HG03095 (cell line): ENCODE measurements around the gene CCDC141.
"Not testable (repeated sequence)": the region's sequence is repeated elsewhere in the genome, so short reads cannot be mapped to it uniquely, and the experiment has no call there.

ENCODE experiments used
- ATAC-seq: cut with Tn5 transposase; IDR thresholded peaks from one replicate; pipeline ENCODE4 v1.9.1; 2021; ENCODE audit warnings: moderate library complexity; ENCODE audit not compliant: unreplicated experiment

Gene CCDC141, protein sequence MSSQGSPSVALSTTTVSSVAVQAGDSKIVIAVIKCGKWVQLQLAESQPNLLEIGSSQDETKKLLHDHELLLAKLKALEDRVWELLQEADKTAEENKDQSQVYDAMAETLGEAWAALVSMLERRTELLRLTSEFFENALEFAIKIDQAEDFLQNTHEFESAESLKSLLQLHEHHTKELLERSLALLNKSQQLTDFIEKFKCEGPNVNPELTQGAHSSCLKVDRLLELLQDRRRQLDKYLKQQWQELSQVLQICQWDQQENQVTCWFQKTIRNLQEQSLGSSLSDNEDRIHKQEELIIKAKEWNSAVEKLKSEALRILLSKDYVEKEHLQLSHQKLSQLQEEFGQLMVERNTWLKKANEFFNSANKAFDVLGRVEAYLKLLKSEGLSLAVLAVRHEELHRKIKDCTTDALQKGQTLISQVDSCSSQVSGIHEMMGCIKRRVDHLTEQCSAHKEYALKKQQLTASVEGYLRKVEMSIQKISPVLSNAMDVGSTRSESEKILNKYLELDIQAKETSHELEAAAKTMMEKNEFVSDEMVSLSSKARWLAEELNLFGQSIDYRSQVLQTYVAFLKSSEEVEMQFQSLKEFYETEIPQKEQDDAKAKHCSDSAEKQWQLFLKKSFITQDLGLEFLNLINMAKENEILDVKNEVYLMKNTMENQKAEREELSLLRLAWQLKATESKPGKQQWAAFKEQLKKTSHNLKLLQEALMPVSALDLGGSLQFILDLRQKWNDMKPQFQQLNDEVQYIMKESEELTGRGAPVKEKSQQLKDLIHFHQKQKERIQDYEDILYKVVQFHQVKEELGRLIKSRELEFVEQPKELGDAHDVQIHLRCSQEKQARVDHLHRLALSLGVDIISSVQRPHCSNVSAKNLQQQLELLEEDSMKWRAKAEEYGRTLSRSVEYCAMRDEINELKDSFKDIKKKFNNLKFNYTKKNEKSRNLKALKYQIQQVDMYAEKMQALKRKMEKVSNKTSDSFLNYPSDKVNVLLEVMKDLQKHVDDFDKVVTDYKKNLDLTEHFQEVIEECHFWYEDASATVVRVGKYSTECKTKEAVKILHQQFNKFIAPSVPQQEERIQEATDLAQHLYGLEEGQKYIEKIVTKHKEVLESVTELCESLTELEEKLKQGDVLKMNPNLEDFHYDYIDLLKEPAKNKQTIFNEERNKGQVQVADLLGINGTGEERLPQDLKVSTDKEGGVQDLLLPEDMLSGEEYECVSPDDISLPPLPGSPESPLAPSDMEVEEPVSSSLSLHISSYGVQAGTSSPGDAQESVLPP (N-terminal part only)

GRCh38 chr2:179049546-179050311 lies at the start of gene CCDC141:
TSS of gene CCDC141 (minus strand) at chr2:179050137. CDS start at chr2:179049941, 196 bp downstream.
- ATAC-seq: peak; percentile 67

DNA sequence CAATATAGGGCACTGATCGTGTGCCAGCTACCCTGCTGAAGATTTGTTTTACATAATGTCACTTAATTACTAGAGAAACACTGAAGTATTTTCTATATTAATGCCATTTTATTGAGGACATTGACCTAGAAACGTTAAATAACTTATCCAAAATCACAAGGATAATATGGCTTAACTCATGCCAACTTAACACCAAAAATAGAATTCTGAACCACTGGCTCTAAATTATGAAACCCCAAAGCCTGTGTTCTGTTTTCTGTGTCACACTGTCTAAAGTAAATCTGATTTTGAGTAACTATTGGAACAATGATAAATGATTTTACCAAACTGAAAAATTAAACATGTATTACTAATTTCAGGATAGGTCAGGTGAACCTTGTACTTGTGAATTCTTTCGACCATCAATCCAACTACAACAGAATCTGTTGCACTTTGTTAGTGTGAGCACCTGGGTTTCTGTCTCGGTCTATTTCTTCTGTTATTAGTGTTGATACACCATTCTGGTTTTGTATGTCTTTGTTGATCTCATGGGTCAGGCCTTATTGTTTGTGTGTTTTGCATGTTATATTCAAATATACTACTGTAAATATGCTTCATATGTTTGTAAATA lies 48.2 kb upstream of the CCDC141 start:
- ATAC-seq: no peak

DNA sequence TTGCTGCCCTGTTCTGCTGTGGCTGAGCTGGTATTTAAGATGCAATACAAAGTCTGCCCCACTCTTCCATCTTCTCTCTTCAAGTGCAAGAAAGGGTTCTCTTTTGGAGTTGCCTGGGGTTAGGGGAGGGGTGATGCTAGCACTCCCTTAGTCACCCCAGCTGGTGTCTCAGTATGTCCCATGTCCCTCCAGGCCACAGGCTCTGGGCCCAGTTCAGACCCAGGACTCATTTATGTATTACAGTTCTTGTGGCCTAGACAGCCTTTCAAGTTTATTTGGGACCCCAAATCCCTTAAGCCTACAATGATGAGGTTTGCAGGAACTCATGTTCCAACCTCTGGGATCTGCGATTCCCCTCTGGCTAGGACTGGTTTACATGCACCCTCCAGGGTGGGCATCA lies 47.2 kb upstream of the CCDC141 start:
- no peak for ATAC-seq

GRCh38 chr2:179096090-179096489 lies 46.2 kb upstream of the CCDC141 start:
- ATAC-seq: peak; percentile 97

DNA sequence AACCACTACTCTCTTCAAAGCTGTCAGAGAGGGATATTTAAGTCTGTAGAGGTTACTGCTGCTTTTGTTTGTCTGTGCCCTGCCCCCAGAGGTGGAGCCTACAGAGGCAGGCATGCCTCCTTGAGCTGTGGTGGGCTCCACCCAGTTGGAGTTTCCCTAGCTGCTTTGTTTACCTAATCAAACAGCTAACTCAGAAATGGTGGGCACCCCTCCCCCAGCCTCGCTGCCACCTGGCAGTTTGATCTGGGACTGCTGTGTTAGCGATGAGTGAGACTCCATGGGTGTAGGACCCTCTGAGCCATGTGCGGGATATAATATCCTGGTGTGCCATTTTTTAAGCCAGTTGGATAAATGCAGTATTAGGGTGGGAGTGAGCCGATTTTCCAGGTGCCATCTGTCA lies 43.0 kb upstream of the CCDC141 start:
- ATAC-seq: not testable (repeated sequence)

DNA sequence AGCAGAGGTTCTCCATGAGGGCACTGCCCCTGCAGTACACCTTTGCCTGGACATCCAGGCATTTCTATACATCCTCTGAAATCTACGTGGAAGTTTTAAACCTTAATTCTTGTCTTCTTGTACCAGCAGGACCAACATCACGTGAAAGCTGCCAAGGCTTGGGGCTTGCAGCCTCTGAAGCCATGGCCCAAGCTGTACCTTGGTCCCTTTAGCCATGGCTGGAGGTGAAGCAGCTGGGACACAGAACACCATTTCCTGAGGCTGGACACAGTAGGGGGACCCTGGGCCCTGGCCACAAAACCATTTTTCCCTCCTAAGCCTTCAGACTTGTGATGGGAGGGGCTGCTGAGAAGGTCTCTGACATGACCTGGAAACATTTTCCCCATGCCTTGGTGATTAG lies 32.8 kb upstream of the CCDC141 start:
- ATAC-seq: no peak

DNA sequence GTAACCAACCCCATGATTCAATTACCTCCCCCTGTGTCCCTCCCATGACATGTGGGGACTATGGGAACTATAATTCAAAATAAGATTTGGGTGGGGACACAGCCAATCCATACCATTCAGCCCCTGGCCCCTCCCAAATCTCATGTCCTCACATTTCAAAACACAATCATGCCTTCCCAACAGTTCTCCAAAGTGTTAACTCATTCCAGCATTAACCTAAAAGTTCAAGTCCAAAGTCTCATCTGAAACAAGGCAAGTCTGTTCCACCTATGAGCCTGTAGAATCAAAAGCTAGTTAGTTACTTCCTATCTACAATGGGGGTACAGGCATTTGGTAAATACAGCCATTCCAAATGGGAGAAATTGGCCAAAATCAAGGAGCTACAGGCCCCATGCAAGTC lies 32.0 kb upstream of the CCDC141 start:
- ATAC-seq: no peak

GRCh38 chr2:179072527-179072926 lies 22.6 kb upstream of the CCDC141 start:
- no peak for ATAC-seq

DNA sequence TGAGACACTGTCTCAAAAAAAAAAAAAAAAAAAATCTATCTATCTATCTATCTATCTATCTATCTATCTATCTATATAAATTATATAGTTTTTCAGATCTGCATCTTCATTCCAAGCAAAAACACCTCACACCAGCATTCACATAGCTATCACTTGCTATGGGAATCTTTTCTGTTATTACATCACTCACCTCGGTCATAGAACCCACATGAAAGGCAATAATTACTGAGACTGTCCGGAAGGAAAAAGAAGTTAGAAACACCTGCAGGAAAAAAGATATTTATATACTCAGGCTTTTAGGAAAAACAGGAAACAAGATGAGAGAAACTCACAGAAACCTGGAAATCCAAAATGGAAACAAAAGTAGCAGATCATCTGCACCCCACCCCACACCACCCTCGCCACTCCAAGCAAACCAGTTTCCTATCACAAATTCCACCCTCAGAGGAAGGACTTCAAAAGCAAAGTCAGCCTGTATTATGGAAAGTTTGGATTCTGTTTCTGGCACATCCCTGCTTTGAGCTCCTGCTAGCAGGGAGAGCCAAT lies 21.9 kb upstream of the CCDC141 start:
- no peak for ATAC-seq

DNA sequence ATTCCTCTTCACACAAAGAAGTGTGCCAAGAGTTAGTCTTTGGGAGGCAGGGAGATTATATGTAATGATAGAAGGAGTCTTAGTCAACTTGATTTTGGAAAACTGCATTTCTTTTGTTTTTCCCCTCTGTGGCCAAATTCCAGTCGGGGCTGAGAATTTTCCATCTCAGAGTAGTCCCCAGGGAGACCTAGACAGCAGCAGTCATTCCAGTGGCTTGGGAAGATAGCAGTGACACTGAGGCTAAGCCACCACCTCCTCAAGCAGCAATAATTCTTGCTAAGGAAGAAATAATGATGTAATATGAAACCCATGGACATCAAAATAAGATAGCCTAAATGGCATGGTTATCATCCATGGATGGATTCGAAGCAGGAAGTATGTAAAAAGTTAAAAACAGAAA lies 21.0 kb upstream of the CCDC141 start:
- no peak for ATAC-seq

DNA sequence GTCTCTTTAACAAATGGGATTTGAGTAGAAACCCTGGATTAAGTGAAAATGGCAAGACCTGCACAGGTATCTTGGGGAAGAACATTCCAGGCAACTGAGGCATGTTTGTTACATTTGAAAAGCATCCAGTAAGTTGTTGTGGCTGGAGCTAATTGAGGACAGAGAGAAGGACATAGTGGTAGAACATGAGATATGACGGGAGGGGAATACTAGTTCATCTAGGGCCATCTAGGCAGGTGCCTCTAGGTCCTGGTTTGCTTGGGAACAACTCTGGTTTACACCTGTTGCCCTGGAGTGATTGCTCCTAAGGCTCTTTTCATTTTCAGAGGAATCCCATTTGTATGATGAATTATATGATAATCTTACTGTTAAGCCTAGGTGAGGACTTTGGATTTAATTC lies 19.7 kb upstream of the CCDC141 start:
- ATAC-seq: no peak

GRCh38 chr2:179068991-179069643 lies 19.2 kb upstream of the CCDC141 start:
- ATAC-seq: no peak

DNA sequence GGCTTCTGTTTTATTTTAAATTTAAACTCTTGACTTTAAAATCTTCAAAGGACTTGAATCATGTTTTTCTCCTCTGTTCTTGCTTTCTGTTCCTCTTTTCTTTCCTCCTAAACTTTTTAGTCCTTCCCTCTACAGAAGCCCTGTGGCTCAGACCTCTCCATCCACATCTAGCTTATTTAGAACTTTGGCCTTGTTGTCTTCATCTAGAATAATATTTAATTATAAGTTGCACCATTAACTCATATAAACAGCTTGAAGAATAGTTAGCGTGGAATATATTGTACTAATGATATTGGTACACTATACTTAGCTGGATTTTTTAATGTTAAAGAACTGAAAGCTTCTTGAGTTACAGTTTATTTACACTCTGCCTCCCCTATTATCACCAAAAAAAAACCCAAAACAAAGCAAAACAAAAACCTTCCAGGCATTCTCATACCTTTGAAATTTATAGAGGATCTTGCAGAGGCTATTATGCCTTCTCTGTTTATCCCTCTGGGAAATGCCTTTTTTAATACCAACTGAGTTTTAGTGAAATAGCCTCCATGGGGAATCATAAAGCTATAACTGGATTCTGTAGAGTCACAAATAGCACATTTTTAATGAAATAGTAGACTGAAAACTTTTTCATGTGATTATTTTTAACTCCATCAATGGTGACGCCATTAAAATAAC lies 9.2 kb upstream of the CCDC141 start:
- ATAC-seq: peak; percentile 95

DNA sequence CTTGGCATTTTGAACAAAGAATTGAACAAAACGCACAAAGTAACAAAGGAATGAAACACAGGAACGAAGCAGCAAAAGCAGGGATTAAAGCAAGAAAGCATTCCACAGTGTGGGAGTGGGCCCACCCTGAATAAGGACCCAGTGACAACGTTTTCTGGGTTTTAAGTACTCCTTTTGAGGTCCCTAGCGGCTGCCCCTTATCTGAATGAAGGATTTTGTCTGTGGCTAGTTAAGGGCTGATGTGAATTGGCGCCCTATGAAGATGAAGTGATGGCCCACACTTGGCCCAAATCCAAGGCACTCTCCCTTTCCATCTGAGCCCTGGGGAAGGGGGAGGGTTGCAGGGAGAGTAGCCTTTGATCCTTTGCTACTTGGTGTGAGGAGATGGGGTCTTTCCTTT lies 7.8 kb upstream of the CCDC141 start:
- no peak for ATAC-seq

- ATAC-seq: not testable (repeated sequence)
Observed at GRCh38 chr2:179053568-179053967, 3.6 kb upstream of the CCDC141 start.

DNA sequence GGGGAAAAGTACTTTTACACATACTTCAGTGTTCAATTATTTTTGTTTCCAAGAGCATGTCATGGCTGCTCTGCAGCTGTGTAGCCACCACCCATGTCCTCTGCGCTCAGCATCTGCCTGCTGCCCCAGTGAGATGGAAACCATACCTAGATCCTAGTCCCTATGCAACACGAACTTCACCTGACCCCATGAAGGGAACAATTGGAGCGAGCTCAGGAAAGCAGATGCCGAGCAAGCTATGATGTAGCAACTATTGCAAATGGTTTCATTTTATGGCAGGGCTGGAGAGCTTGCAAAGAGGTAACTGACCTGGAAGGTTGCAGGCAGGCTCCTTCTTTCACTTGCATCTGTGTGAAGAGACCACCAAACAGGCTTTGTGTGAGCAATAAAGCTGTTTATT lies 1.3 kb upstream of the CCDC141 start:
- no peak for ATAC-seq

- no peak for ATAC-seq
Observed at GRCh38 chr2:179050755-179051154, 818 bp upstream of the CCDC141 start.

DNA sequence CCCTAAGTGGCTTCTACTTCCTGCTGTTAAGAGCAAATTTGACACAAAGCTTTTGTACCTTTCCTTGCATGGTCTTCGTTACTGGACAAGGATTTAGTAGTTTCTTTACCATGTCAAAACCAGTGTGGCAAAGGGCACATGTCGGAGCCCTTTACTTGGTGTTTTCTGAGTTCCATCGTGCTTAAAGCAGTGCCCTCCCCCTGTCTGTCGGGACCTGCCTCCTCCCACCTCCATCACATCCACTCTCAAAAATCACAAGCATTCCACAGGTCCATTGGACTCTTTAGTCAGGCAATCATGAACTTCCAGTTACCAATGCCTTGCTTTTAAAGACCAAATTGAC lies 763 bp downstream of the CCDC141 start:
- ATAC-seq: peak; percentile 45

DNA sequence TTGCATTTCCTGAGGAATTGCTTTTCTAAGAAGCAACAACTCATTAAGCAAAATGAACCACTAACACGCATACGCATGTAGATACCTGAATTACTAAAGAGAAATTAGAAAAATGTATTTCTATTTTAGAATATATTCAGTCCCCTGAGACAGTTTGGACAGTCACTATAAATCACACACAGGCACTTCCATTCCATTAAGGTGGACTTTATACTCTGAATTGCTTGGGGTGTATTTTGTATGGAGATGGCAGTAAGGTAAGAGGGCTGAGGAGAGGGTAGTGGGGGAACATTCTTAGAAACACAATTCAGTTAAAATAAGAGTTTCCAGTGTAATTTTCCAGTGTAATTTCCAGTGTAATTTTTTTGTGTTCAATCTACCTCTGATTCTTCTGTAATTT lies 1.8 kb downstream of the CCDC141 start:
- ATAC-seq: no peak
